ENCODE measurements around the gene CSH1. TPM values are rescaled to one million over a fixed set of nuclear protein-coding genes. Genes with fewer than 3 reads are reported as not detected.

The CSH1 gene
- total RNA-seq, 1 donor from 2014 or later = not detected

- Mint-ChIP-seq H3K4me1 (peaks cover 21% of the 10 kb centered on the region), H3K9me3 (no peaks in the 10 kb centered on the region), H3K4me3 (no peak overlapping the region), H3K27ac (no peak overlapping the region), H3K36me3 (no peaks in the 10 kb centered on the region), H3K27me3 (ENCODE audit: insufficient read depth, low read depth) (peaks cover 5% of the 10 kb centered on the region)
- Histone ChIP-seq H3K4me1 (peaks cover 7% of the 10 kb centered on the region), H3K4me2 (no peak overlapping the region), H3K79me2 (ENCODE audit: low read depth) (no peaks in the 10 kb centered on the region), H3K4me3 (no peak overlapping the region), H4K20me1 (ENCODE audit: low read depth) (no peaks in the 10 kb centered on the region), H2AFZ (replicated peaks) (no peak overlapping the region), H3K9ac (no peak overlapping the region), H3K36me3 (no peaks in the 10 kb centered on the region), H3K27me3 (no peaks in the 10 kb centered on the region), H3K9me3 (ENCODE audit: low read depth) (no peaks in the 10 kb centered on the region), H3K27ac (no peak overlapping the region), H3F3A (ENCODE audit: low read depth) (peaks cover 5% of the 10 kb centered on the region)
- no peak for TF ChIP-seq EZH2phosphoT487 (IDR thresholded peaks at IDR 0.05)
- TF ChIP-seq EZH2 (IDR thresholded peaks at IDR 0.05) = no peak
- TF ChIP-seq CTCF (IDR thresholded peaks at IDR 0.05) = no peak
- no peak for DNase-seq (ENCODE audit: low spot score)
Observed at GRCh38 chr17:63933598-63933997, 37.2 kb upstream of the CSH1 start.

DNA sequence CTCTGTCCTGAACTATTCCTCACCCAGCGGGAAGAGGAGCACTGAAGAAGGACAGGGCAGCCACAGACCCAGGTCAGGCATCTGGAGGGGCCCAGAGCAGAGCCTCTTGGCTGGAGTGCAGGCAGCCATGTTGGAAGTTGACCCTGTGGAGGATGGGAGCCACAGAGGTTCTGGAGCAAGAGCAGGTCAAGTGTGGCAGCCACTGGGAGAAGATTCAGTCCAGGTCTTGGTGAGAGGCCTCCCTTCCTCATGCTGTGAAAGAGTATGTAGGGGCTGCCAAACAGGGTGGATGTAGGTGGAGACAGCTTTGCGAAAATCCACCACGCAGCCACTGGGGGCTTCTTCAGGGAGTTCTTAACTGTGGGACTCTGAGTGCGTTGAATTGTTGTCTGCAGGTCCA lies 36.3 kb upstream of the CSH1 start:
- DNase-seq (ENCODE audit: low spot score) = no peak
- Mint-ChIP-seq H3K4me1 (peaks cover 13% of the 10 kb centered on the region), H3K36me3 (no peaks in the 10 kb centered on the region), H3K9me3 (no peaks in the 10 kb centered on the region), H3K27ac (peak overlapping the region; percentile 83), H3K27me3 (ENCODE audit: insufficient read depth, low read depth) (peaks cover 5% of the 10 kb centered on the region), H3K4me3 (no peak overlapping the region)
- H3K36me3 ChIP-seq = no peaks in the 10 kb centered on the region
- H3K79me2 ChIP-seq (ENCODE audit: low read depth) = no peaks in the 10 kb centered on the region
- H3K27ac ChIP-seq = no peak overlapping the region
- H3K27me3 ChIP-seq = no peaks in the 10 kb centered on the region
- no peaks in the 10 kb centered on the region for H3K4me1 ChIP-seq
- TF ChIP-seq CTCF (IDR thresholded peaks at IDR 0.05) (no peak), EZH2phosphoT487 (IDR thresholded peaks at IDR 0.05) (no peak), EZH2 (IDR thresholded peaks at IDR 0.05) (no peak)
- H3F3A ChIP-seq (ENCODE audit: low read depth) = peaks cover 5% of the 10 kb centered on the region
- no peak overlapping the region for H2AFZ ChIP-seq (replicated peaks)
- no peaks in the 10 kb centered on the region for H4K20me1 ChIP-seq (ENCODE audit: low read depth)
- H3K9ac ChIP-seq = no peak overlapping the region
- no peak overlapping the region for H3K4me3 ChIP-seq
- H3K4me2 ChIP-seq = no peak overlapping the region
- H3K9me3 ChIP-seq (ENCODE audit: low read depth) = no peaks in the 10 kb centered on the region

DNA sequence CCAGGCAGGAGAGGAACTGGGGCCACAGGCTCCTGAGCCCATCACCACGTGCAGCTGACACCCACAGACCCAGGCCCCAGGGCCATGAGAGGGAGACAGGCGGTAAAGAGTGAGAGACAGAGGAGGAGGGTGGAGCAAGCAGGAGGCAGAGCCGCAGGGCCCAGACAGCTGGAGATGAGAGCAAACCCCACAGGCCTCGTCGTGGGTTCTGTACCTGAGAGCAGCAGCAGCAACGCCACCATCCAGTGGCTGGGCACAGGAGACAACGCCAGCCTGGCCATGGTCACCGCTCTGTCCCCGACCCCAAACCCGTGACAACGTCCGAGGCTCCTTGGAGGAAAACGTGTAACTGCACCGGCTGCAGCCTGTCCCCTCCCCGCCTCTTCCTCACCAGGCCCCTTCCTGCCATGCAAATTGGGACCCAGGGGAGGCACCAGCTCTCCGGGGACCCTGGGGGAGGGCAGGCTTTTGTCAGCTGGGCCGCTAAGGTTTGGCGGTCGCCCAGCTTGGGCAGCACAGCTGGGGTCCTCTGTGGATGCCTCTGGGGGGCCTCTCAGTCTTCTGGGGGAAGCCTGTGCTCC lies 35.7 kb upstream of the CSH1 start, which contains the start of gene CD79B:
Gene CD79B (minus strand): TSS at position 351 of the 581 bp plus-strand sequence. CDS start 70 bp downstream, at position 281.
- no peaks in the 10 kb centered on the region for H3K9me3 ChIP-seq (ENCODE audit: low read depth)
- Mint-ChIP-seq H3K36me3 (no peaks in the 10 kb centered on the region), H3K27ac (peak within 1 kb of the TSS; percentile 83), H3K9me3 (no peaks in the 10 kb centered on the region), H3K4me1 (peaks cover 7% of the 10 kb centered on the region), H3K4me3 (no peak within 1 kb of the TSS), H3K27me3 (ENCODE audit: insufficient read depth, low read depth) (peaks cover 5% of the 10 kb centered on the region)
- no peaks in the 10 kb centered on the region for H3K4me1 ChIP-seq
- no peaks in the 10 kb centered on the region for H3K27me3 ChIP-seq
- peaks cover 5% of the 10 kb centered on the region for H3F3A ChIP-seq (ENCODE audit: low read depth)
- no peak for DNase-seq (ENCODE audit: low spot score)
- TF ChIP-seq EZH2 (IDR thresholded peaks at IDR 0.05) (no peak), CTCF (IDR thresholded peaks at IDR 0.05) (no peak), EZH2phosphoT487 (IDR thresholded peaks at IDR 0.05) (no peak)
- peak within 1 kb of the TSS; percentile 57 for H2AFZ ChIP-seq (replicated peaks)
- no peak within 1 kb of the TSS for H3K4me3 ChIP-seq
- no peak within 1 kb of the TSS for H3K27ac ChIP-seq
- H3K36me3 ChIP-seq = no peaks in the 10 kb centered on the region
- H3K79me2 ChIP-seq (ENCODE audit: low read depth) = no peaks in the 10 kb centered on the region
- H4K20me1 ChIP-seq (ENCODE audit: low read depth) = no peaks in the 10 kb centered on the region
- H3K4me2 ChIP-seq = no peak within 1 kb of the TSS
- no peak within 1 kb of the TSS for H3K9ac ChIP-seq

Measured in neural progenitor cell (in vitro differentiated cells).